D721Med (cell line): ENCODE data around the gene ZNF496.
"Not testable (repeated sequence)": the region's sequence is repeated elsewhere in the genome, so short reads cannot be mapped to it uniquely, and the experiment has no call there.

Experiments
- DNase-seq: peaks from one replicate; pipeline ENCODE4 v3.0.0; 2011; ENCODE audit warnings: low spot score; ENCODE audit not compliant: insufficient read length
- FAIRE-seq: peaks from 2 replicates; lab custom pipeline; 2011; peaks lifted over from hg19 to GRCh38; lab: Jason Lieb, UNC
- TF ChIP-seq, protein P1 (sequence below): IDR thresholded peaks from 2 replicates; pipeline ENCODE4 v1.5.1; 2012; ENCODE audit warnings: mild to moderate bottlenecking, control low read depth; ENCODE audit not compliant: insufficient read depth; ENCODE audit errors: missing control alignments

The ZNF496 gene

GRCh38 chr1:247357052-247357780, 25.5 kb upstream of the ZNF496 start:
- no peak for DNase-seq
- no peak for FAIRE-seq
- TF ChIP-seq, protein P1, sequence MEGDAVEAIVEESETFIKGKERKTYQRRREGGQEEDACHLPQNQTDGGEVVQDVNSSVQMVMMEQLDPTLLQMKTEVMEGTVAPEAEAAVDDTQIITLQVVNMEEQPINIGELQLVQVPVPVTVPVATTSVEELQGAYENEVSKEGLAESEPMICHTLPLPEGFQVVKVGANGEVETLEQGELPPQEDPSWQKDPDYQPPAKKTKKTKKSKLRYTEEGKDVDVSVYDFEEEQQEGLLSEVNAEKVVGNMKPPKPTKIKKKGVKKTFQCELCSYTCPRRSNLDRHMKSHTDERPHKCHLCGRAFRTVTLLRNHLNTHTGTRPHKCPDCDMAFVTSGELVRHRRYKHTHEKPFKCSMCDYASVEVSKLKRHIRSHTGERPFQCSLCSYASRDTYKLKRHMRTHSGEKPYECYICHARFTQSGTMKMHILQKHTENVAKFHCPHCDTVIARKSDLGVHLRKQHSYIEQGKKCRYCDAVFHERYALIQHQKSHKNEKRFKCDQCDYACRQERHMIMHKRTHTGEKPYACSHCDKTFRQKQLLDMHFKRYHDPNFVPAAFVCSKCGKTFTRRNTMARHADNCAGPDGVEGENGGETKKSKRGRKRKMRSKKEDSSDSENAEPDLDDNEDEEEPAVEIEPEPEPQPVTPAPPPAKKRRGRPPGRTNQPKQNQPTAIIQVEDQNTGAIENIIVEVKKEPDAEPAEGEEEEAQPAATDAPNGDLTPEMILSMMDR = no peak

DNA sequence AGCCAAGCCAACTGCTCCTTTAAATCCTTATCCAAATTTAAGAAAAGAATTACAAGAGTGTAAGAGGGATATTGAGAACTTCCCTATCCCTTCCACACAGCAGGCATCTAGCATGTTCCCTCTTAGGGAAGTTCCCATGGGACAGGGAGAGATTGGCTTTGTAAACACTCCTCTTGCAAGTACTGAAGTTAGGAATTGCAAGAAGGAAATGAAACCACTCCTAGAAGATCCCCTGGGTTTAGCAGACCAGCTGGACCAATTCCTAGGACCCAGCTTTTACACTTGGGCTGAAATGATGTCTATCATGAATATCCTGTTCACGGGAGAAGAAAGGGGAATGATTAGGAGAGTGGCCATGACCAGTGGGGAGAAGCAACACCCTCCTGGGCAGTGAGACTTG, 23.5 kb upstream of the ZNF496 start:
- not testable (repeated sequence) for FAIRE-seq, DNase-seq

- FAIRE-seq = no peak
- DNase-seq = no peak
- TF ChIP-seq, protein P1 = no peak
Measured at GRCh38 chr1:247352175-247352574, 20.5 kb upstream of the ZNF496 start.

DNA sequence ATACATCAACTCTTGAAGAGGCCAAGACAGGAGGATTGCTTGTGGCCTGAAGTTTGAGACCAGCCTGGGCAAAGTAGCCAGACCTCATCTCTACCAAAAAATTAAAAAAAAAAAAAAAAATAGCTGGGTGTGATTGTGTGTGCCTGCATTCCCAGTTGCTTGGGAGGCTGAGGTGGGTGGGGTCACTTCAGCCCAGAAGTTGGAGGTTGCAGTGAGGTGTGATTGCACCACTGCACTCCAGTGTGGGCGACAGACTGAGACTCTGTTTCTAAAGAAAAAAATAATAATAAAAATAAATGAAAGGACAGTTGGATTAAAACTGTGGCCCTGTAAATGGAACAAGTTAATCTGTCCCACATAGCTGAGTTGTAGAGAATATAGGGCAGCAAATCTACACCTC, 18.9 kb upstream of the ZNF496 start:
- FAIRE-seq = no peak
- no peak for DNase-seq
- TF ChIP-seq, protein P1 = no peak

GRCh38 chr1:247347477-247348222, 16.0 kb upstream of the ZNF496 start:
- TF ChIP-seq, protein P1 = no peak
- FAIRE-seq (no peak), DNase-seq (no peak)

- FAIRE-seq (no peak), DNase-seq (no peak)
- TF ChIP-seq, protein P1 = no peak
Measured at GRCh38 chr1:247345881-247346280, 14.2 kb upstream of the ZNF496 start.

- TF ChIP-seq, protein P1 = no peak
- no peak for DNase-seq
- FAIRE-seq = no peak
Measured at GRCh38 chr1:247343801-247344200, 12.1 kb upstream of the ZNF496 start.
